ENCODE results near the gene EBPL. TPM values are rescaled to one million over a fixed set of nuclear protein-coding genes. Genes with fewer than 3 reads are reported as not detected.

EBPL gene
- total RNA-seq, 2 experiments from 2014 or later, result 36.5 to 37.4 TPM

- Mint-ChIP-seq H3K4me3 (no peak overlapping the region), H3K36me3 (ENCODE audit: low read depth) (no peaks in the 10 kb centered on the region), H3K4me1 (peaks cover 30% of the 10 kb centered on the region), H3K27me3 (no peaks in the 10 kb centered on the region), H3K27ac (no peak overlapping the region), H3K9me3 (no peaks in the 10 kb centered on the region)
- ChIA-PET CTCF (no interaction called here), POLR2A (no interaction called here)
- no peak for DNase-seq
These were observed 52.6 kb downstream of the EBPL start for GRCh38 chr13:49638744-49639072.

GRCh38 chr13:49638030-49638743 is 53.1 kb downstream of the EBPL start:
- ChIA-PET POLR2A (no interaction called here), CTCF (interaction anchor here (0.5 kb wide), 1 partner anchor 402 kb away, joined by 3 read pairs; no protein-coding TSS in a partner anchor)
- Mint-ChIP-seq H3K9me3 (no peaks in the 10 kb centered on the region), H3K4me3 (no peak overlapping the region), H3K36me3 (ENCODE audit: low read depth) (no peaks in the 10 kb centered on the region), H3K27me3 (no peaks in the 10 kb centered on the region), H3K27ac (no peak overlapping the region), H3K4me1 (peaks cover 30% of the 10 kb centered on the region)
- no peak for DNase-seq

GRCh38 chr13:49636705-49637104 is 54.6 kb downstream of the EBPL start:
- ChIA-PET CTCF (interaction anchor here (0.5 kb wide), 1 partner anchor 437 kb away, joined by 3 read pairs; no protein-coding TSS in a partner anchor), POLR2A (no interaction called here)
- DNase-seq, result no peak
- Mint-ChIP-seq H3K4me1 (peaks cover 22% of the 10 kb centered on the region), H3K9me3 (no peaks in the 10 kb centered on the region), H3K27ac (no peak overlapping the region), H3K4me3 (no peak overlapping the region), H3K27me3 (no peaks in the 10 kb centered on the region), H3K36me3 (ENCODE audit: low read depth) (no peaks in the 10 kb centered on the region)

GRCh38 chr13:49635599-49636433 is 55.5 kb downstream of the EBPL start:
- CTCF ChIA-PET, result no interaction called here
- Mint-ChIP-seq H3K4me3 (peak overlapping the region; percentile 72), H3K27ac (peak overlapping the region; percentile 80), H3K9me3 (no peaks in the 10 kb centered on the region), H3K4me1 (peaks cover 22% of the 10 kb centered on the region), H3K36me3 (ENCODE audit: low read depth) (no peaks in the 10 kb centered on the region), H3K27me3 (no peaks in the 10 kb centered on the region)
- POLR2A ChIA-PET, result no interaction called here
- peak; percentile 53 for DNase-seq

- POLR2A ChIA-PET, result interaction anchor here (0.6 kb wide), 1 partner anchor 13 kb away, joined by 4 read pairs; no protein-coding TSS in a partner anchor
- H3K4me3 Mint-ChIP-seq, result no peak overlapping the region
- CTCF ChIA-PET, result interaction anchor here (1.2 kb wide), 1 partner anchor 10 kb away, joined by 3 read pairs; no protein-coding TSS in a partner anchor
These were observed 57.6 kb downstream of the EBPL start for GRCh38 chr13:49633710-49634109.

GRCh38 chr13:49632156-49632555 is 59.1 kb downstream of the EBPL start:
- DNase-seq, result no peak
- ChIA-PET CTCF (interaction anchor here (1.2 kb wide), 1 partner anchor 331 kb away, joined by 3 read pairs; no protein-coding TSS in a partner anchor), POLR2A (no interaction called here)
- H3K27ac Mint-ChIP-seq, result no peak overlapping the region
- H3K27me3 Mint-ChIP-seq, result no peaks in the 10 kb centered on the region
- H3K36me3 Mint-ChIP-seq (ENCODE audit: low read depth), result peaks cover 5% of the 10 kb centered on the region
- H3K9me3 Mint-ChIP-seq, result no peaks in the 10 kb centered on the region
- H3K4me1 Mint-ChIP-seq, result peaks cover 46% of the 10 kb centered on the region
- H3K4me3 Mint-ChIP-seq, result no peak overlapping the region

More at GRCh38 chr13:49633710-49634109, 57.6 kb downstream of the EBPL start:
- peaks cover 36% of the 10 kb centered on the region for H3K4me1 Mint-ChIP-seq
- H3K27me3 Mint-ChIP-seq, result no peaks in the 10 kb centered on the region
- no peak for DNase-seq
- H3K9me3 Mint-ChIP-seq, result no peaks in the 10 kb centered on the region
- H3K27ac Mint-ChIP-seq, result no peak overlapping the region
- peaks cover 3% of the 10 kb centered on the region for H3K36me3 Mint-ChIP-seq (ENCODE audit: low read depth)

GRCh38 chr13:49630580-49630979 is 60.7 kb downstream of the EBPL start:
- Mint-ChIP-seq H3K27me3 (no peaks in the 10 kb centered on the region), H3K4me1 (peaks cover 36% of the 10 kb centered on the region), H3K27ac (no peak overlapping the region), H3K36me3 (ENCODE audit: low read depth) (peaks cover 5% of the 10 kb centered on the region), H3K9me3 (no peaks in the 10 kb centered on the region), H3K4me3 (no peak overlapping the region)
- POLR2A ChIA-PET, result no interaction called here
- DNase-seq, result no peak
- CTCF ChIA-PET, result interaction anchor here (1.2 to 1.6 kb wide), 3 partner anchors 10 to 44 kb away, joined by 3 to 6 read pairs (median 5); no protein-coding TSS in a partner anchor

GRCh38 chr13:49629947-49630346 is 61.3 kb downstream of the EBPL start:
- CTCF ChIA-PET, result interaction anchor here (1.2 to 1.6 kb wide), 3 partner anchors 11 to 44 kb away, joined by 3 to 6 read pairs (median 5); no protein-coding TSS in a partner anchor

GRCh38 chr13:49629196-49629938 is 61.9 kb downstream of the EBPL start:
- POLR2A ChIA-PET, result no interaction called here
- H3K4me3 Mint-ChIP-seq, result peak overlapping the region; percentile 81
- no peak overlapping the region for H3K27ac Mint-ChIP-seq
- CTCF ChIA-PET, result interaction anchor here (1.2 to 1.6 kb wide), 3 partner anchors 12 to 43 kb away, joined by 3 to 6 read pairs (median 5); no protein-coding TSS in a partner anchor
- H3K27me3 Mint-ChIP-seq, result no peaks in the 10 kb centered on the region
- H3K36me3 Mint-ChIP-seq (ENCODE audit: low read depth), result peaks cover 5% of the 10 kb centered on the region
- H3K9me3 Mint-ChIP-seq, result no peaks in the 10 kb centered on the region
- DNase-seq, result no peak
- H3K4me1 Mint-ChIP-seq, result peaks cover 24% of the 10 kb centered on the region

More at GRCh38 chr13:49629947-49630346, 61.3 kb downstream of the EBPL start:
- no peak overlapping the region for H3K27ac Mint-ChIP-seq
- no peak overlapping the region for H3K4me3 Mint-ChIP-seq
- POLR2A ChIA-PET, result no interaction called here
- H3K27me3 Mint-ChIP-seq, result no peaks in the 10 kb centered on the region
- H3K9me3 Mint-ChIP-seq, result no peaks in the 10 kb centered on the region
- peaks cover 5% of the 10 kb centered on the region for H3K36me3 Mint-ChIP-seq (ENCODE audit: low read depth)
- H3K4me1 Mint-ChIP-seq, result peaks cover 30% of the 10 kb centered on the region
- no peak for DNase-seq

GRCh38 chr13:49627831-49628652 is 63.2 kb downstream of the EBPL start, which contains the start of gene ARL11:
TSS of gene ARL11 (plus strand) at chr13:49628507. CDS start at chr13:49630448, 1,941 bp downstream.
- H3K27me3 Mint-ChIP-seq, result no peaks in the 10 kb centered on the region
- POLR2A ChIA-PET, result interaction anchor here (1.1 kb wide), 1 partner anchor 184 kb away, joined by 4 read pairs; the partner anchor contains the start of genes CAB39L and SETDB2
- peaks cover 5% of the 10 kb centered on the region for H3K36me3 Mint-ChIP-seq (ENCODE audit: low read depth)
- H3K9me3 Mint-ChIP-seq, result no peaks in the 10 kb centered on the region
- CTCF ChIA-PET, result interaction anchor here (0.6 to 0.9 kb wide), 2 partner anchors 13 to 447 kb away, joined by 3 to 4 read pairs; no protein-coding TSS in a partner anchor
- DNase-seq, result peak; percentile 71
- H3K4me1 Mint-ChIP-seq, result peaks cover 24% of the 10 kb centered on the region
- H3K4me3 Mint-ChIP-seq, result peak within 1 kb of the TSS; percentile 81
- H3K27ac Mint-ChIP-seq, result peak within 1 kb of the TSS; percentile 79

GRCh38 chr13:49625392-49626079 is 65.8 kb downstream of the EBPL start:
- Mint-ChIP-seq H3K36me3 (ENCODE audit: low read depth) (peaks cover 5% of the 10 kb centered on the region), H3K27me3 (peaks cover 3% of the 10 kb centered on the region), H3K27ac (no peak overlapping the region), H3K9me3 (no peaks in the 10 kb centered on the region), H3K4me1 (peaks cover 24% of the 10 kb centered on the region), H3K4me3 (no peak overlapping the region)
- POLR2A ChIA-PET, result no interaction called here
- CTCF ChIA-PET, result interaction anchor here (0.6 to 1.0 kb wide), 2 partner anchors 23 to 39 kb away, joined by 3 read pairs; no protein-coding TSS in a partner anchor
- no peak for DNase-seq
